Jurkat, Clone E6-1 (cell line): ENCODE measurements around the gene RMI2.
"Not testable (repeated sequence)": the region's sequence is repeated elsewhere in the genome, so short reads cannot be mapped to it uniquely, and the experiment has no call there.

Source experiments
- DNase-seq: peaks from one replicate; pipeline ENCODE4 v3.0.0-alpha.2; 2011; ENCODE audit warnings: low read depth, low spot score
- H3K4me3 ChIP-seq: 2 replicates; pipeline ENCODE4 v1.5.1; 2011; ENCODE audit warnings: mild to moderate bottlenecking, low read length, control low read depth, moderate library complexity

The RMI2 gene

GRCh38 chr16:11348737-11349598 lies 3.7 kb downstream of the RMI2 start:
- DNase-seq, result no peak
- H3K4me3 ChIP-seq, result no peak overlapping the region

GRCh38 chr16:11349599-11350276 lies 4.5 kb downstream of the RMI2 start:
- H3K4me3 ChIP-seq, result no peak overlapping the region
- no peak for DNase-seq

- no peak overlapping the region for H3K4me3 ChIP-seq
- no peak for DNase-seq
Measured at GRCh38 chr16:11350519-11350918, 5.3 kb downstream of the RMI2 start.

GRCh38 chr16:11350921-11351335 lies 5.7 kb downstream of the RMI2 start:
- no peak for DNase-seq
- no peak overlapping the region for H3K4me3 ChIP-seq

- H3K4me3 ChIP-seq, result no peak overlapping the region
- no peak for DNase-seq
Measured at GRCh38 chr16:11353158-11353557, 7.9 kb downstream of the RMI2 start.

GRCh38 chr16:11354407-11354732 lies 9.1 kb downstream of the RMI2 start:
- DNase-seq, result no peak
- H3K4me3 ChIP-seq, result peak overlapping the region; percentile 25

- DNase-seq, result peak; percentile 93
- peak overlapping the region; percentile 25 for H3K4me3 ChIP-seq
Measured at GRCh38 chr16:11354733-11355574, 9.7 kb downstream of the RMI2 start.

GRCh38 chr16:11355862-11356261 lies 10.6 kb downstream of the RMI2 start:
- no peak overlapping the region for H3K4me3 ChIP-seq
- peak; percentile 58 for DNase-seq

GRCh38 chr16:11356573-11357331 lies 11.5 kb downstream of the RMI2 start:
- no peak overlapping the region for H3K4me3 ChIP-seq
- DNase-seq, result no peak

GRCh38 chr16:11358531-11358930 lies 13.3 kb downstream of the RMI2 start:
- DNase-seq, result no peak
- no peak overlapping the region for H3K4me3 ChIP-seq

GRCh38 chr16:11359370-11359769 lies 14.1 kb downstream of the RMI2 start:
- peak; percentile 21 for DNase-seq

GRCh38 chr16:11360641-11361373 lies 15.5 kb downstream of the RMI2 start:
- no peak overlapping the region for H3K4me3 ChIP-seq
- no peak for DNase-seq

More at GRCh38 chr16:11359370-11359769, 14.1 kb downstream of the RMI2 start:
- H3K4me3 ChIP-seq, result no peak overlapping the region

- peak; percentile 80 for DNase-seq
- H3K4me3 ChIP-seq, result peak overlapping the region; percentile 35
Measured at GRCh38 chr16:11361701-11362451, 16.6 kb downstream of the RMI2 start.

GRCh38 chr16:11363927-11364258 lies 18.6 kb downstream of the RMI2 start:
- no peak for DNase-seq

GRCh38 chr16:11367483-11367906 lies 22.2 kb downstream of the RMI2 start:
- no peak overlapping the region for H3K4me3 ChIP-seq
- DNase-seq, result no peak

More at GRCh38 chr16:11363927-11364258, 18.6 kb downstream of the RMI2 start:
- no peak overlapping the region for H3K4me3 ChIP-seq

GRCh38 chr16:11370084-11370931 lies 25.0 kb downstream of the RMI2 start:
- DNase-seq, result no peak
- H3K4me3 ChIP-seq, result no peak overlapping the region

GRCh38 chr16:11370932-11371279 lies 25.6 kb downstream of the RMI2 start:
- not testable (repeated sequence) for DNase-seq, H3K4me3 ChIP-seq
